ENCODE measurements around the gene GSTA1.

DNA sequence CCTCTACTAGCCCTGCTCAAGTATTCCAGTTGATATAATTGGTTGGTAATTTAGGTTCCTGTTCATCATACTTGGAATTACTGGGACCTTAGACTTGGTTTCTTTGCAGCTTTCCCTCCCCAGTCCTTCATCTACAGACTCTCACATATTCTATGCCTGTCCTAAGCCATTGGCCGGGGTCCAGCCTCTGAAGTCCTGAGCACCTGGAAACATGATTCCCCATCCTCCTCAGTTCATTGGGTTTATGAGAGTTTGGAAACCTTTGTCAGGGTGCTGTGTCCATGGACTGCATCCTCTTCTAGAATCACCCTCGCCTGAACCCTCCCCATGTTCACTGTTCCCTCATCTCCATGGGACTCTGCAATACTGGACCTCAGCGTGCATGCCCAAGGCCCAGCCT lies 49.2 kb downstream of the GSTA1 start:
- no peak for TF ChIP-seq EZH2 (IDR thresholded peaks at IDR 0.05; ENCODE audit: low read length, missing control alignments)
- TF ChIP-seq, protein P1, sequence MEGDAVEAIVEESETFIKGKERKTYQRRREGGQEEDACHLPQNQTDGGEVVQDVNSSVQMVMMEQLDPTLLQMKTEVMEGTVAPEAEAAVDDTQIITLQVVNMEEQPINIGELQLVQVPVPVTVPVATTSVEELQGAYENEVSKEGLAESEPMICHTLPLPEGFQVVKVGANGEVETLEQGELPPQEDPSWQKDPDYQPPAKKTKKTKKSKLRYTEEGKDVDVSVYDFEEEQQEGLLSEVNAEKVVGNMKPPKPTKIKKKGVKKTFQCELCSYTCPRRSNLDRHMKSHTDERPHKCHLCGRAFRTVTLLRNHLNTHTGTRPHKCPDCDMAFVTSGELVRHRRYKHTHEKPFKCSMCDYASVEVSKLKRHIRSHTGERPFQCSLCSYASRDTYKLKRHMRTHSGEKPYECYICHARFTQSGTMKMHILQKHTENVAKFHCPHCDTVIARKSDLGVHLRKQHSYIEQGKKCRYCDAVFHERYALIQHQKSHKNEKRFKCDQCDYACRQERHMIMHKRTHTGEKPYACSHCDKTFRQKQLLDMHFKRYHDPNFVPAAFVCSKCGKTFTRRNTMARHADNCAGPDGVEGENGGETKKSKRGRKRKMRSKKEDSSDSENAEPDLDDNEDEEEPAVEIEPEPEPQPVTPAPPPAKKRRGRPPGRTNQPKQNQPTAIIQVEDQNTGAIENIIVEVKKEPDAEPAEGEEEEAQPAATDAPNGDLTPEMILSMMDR (conservative IDR thresholded peaks at IDR 0.05 in 1 of 2, IDR thresholded peaks at IDR 0.05 in 1 of 2; ENCODE audit: low read depth in 1 of 2, low read length in 2 of 2) = no peak
